Measurements from ENCODE around the gene TP53I13.
"Not testable (repeated sequence)": the region's sequence is repeated elsewhere in the genome, so short reads cannot be mapped to it uniquely, and the experiment has no call there.

TP53I13 gene, protein sequence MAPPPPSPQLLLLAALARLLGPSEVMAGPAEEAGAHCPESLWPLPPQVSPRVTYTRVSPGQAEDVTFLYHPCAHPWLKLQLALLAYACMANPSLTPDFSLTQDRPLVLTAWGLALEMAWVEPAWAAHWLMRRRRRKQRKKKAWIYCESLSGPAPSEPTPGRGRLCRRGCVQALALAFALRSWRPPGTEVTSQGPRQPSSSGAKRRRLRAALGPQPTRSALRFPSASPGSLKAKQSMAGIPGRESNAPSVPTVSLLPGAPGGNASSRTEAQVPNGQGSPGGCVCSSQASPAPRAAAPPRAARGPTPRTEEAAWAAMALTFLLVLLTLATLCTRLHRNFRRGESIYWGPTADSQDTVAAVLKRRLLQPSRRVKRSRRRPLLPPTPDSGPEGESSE

DNA sequence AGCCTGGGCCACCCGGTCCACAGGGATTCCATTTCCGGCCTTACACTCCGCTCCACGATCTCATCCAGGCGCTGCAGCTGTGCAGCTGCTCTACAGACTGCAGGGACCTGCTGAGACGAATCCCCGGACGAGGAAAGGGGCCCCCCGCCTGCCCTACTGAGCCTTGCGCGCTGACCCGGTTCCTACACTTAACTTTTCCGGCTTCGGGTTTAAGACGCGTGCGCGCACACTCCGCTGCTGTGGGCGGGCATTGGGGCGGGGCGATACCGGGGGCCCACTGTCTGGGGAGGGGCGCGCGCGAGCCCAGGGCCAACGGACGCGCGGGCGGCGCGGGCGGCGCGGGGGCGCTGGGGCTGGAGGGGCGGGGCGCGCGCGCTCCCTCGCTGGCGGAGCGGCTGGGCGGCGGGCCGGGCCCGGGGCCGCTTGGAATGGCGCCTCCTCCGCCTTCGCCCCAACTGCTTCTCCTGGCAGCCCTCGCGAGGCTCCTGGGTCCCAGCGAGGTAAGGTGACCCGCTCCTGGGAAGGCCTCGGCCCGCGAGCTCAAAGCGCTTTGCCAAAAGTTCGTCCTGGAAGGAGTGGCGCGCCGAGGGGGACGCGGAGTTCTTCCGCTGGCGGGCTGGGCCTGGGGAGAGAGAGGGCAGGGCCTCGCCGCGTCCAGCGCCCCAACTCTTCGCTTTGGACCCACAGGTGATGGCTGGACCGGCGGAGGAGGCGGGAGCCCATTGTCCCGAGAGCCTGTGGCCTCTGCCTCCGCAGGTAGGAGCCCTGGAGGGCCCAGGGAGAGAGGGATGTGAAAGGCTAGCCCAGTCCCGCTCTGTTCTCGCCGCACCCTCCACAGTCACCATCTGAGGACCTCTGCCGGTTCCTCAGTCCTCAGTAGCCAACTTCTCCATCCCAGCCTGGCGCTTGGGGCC lies at the start of gene TP53I13:
Gene TP53I13 (plus strand): TSS at position 371 of the 914 bp plus-strand sequence. CDS start 58 bp downstream, at position 429.
- peak; percentile 83 for DNase-seq

DNA sequence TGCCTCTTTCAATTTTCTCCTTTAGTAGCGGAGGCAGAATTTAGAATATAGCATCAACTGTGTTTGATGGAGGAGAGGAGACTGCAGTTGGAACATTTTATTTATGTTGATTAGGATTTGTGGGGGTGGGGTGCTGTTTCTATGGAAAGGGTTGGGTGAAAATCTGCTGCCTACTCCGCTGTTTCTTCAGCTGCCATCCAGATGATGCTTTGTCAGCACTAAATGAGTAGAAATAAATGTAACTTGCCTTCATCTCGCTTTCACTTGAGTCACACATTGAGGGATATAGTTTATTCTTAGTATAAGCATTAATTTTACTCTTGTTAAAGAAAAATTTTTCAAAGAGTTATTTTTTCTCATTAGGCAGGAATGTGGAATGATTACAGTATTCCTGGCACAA lies 43.8 kb upstream of the TP53I13 start:
- no peak for DNase-seq

DNA sequence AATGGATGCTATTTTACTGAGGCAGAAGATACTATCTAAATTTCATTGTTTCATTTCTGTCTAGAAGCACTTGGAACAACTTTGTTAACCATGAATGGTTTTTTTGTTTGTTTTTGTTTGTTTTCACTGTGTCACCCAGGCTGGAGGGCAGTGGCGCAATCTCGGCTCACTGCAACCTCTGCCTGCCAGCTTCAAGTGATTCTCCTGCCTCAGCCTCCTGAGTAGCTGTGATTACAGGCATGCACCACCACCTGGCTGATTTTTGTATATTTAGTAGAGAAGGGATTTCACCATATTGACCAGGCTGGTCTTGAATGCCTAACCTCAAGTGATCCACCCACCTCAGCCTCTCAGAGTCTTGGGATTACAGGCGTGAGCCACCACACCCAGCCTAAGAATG lies 42.2 kb upstream of the TP53I13 start:
- no peak for DNase-seq

DNA sequence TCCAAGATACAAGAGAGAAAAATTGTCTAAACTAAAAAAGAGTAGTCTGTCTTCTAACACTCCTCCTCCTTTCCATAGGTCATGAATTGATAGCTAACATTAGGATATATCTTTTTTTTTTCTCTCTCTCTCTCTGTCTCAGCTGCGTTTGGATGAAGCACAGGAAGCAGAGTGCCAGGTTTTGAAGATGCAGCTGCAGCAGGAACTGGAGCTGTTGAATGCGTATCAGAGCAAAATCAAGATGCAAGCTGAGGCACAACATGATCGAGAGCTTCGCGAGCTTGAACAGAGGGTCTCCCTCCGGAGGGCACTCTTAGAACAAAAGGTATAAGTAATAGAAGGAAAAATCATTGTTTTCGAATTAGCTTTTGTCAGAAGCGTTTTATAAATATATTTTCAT lies 34.5 kb upstream of the TP53I13 start:
- DNase-seq: no peak

DNA sequence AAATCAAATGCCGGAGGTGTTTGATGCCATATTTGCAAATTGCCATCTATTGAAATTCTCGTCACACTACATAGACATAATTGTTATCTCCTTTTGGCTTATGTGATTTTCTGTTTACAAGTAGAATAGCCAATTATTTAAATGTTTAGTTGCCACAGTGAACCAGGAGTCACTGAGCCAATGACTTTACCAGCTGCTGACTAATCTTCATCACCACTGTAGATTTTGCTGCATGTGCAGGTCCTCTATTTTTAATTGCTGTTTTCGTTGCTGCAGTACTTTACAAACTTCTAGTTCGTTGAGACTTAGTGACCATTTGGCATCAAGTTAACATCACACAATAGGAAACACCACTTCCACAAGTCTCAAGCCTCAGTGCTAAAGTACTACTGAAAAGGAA lies 24.4 kb upstream of the TP53I13 start:
- DNase-seq: no peak

DNA sequence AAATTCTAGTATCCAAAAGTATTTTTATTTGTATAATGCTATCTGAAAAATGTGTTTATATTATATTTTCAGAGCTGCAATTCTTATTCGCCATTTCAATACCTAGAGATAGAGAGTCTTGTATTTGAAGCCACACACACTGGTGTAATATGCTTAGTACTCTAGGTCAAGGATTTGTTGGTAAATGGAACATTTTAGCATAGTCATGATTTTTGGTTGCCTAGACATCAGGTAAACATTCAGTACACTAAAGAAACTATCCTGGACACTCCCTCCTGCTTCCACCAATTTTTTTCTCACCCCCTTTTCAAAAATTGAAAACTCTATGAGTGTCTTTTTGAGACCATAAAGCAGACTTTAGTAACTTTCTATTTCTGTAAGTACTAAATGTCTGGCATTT lies 22.4 kb upstream of the TP53I13 start:
- DNase-seq: no peak

DNA sequence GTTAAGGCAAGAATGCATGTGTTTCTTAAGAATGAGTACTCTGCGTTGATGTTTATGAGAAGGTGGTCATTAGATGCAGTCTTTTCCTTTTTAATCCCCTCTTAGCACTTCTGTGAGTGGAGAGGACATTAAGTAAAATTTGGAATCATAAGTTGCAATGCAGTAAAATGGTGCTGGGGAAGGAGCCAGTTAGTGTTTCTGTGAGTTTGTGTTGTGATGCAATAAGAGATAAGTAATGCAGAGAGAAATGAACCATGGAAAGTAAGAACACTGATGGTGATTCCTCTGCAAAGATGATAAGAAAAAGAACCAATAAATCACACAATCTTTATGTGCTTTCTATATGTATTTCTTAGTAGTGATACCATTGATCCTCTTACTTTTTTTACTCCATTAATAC lies 21.7 kb upstream of the TP53I13 start:
- DNase-seq: no peak

DNA sequence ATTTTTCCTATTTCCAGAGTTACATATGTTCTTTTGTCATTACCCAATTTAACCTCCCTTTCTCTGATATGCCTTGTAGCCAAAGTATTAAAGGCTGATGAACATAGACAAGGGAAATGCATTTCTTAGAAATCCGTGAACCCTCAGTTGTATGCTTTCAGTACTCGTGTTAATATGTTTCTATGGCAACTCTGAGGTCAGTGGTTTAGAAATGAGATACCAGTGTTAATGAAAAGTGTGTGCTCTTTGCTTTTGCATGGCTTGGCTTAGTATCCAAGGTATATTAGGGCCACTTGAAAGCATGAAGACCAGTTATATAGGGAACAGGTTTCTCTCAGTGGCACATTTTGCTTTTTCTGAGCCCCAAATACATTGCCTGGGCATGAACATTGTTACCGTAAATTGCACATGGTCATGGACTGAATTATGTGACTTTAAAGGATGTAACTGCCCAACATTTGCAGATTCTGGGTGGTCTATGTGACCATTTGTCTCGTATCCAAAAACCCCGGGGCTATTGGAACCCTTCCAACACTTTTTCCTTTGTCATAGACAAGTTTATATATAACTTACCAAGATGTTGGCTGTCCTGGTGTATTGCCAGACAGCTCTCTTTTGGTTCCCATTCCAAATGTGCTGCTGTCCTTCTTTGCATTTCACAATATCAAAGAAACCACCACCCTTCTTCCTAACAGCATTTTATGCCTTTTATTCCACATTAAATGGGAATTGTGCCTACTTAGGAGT lies 19.2 kb upstream of the TP53I13 start:
- no peak for DNase-seq

DNA sequence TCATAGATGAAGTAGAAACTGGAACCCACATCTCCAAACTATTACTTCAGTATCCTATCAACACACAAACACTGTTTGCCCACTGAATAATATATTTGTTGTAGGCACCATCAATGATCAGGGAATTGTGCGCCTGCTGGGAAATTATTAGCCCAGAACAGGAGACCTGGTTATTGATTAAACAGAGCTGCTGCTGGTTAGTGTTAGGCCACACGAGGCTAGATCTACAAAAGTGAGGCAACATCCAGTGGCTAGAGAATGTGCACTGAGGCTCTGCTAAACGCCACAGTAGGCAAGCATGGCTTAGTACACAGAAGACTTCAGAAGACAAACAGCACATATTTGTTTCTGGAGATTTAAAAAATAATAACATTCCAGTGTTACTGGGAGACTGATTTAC lies 12.7 kb upstream of the TP53I13 start:
- DNase-seq: no peak

DNA sequence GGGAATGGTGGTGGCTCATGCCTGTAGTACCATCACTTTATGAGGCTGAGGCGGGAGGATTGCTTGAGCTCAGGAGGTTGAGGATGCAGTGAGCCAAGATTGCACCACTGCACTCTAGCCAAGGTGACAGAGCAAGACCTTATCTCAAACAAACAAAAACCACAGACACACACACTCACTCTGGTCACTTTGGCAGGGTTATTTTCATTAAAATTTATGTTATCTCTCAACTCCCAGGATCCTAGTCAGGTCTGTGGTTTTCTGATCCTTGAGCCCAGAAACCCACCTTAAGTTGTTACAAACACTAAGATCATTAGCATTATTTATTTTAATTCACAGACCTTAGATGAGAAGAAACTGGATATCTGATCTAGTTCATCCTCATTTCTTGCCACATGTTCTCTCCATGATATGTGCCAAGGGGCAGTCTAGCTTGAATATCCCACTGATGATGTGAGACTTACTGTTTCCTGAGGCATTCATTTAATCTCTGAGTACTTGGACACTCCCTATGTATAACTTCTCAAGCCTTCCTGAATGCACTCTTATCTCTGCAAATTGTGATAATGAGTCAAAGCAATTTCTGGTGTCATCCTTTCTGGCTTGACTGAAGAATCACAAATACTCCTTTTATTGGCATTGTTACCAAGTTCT lies 11.3 kb upstream of the TP53I13 start:
- DNase-seq: no peak

DNA sequence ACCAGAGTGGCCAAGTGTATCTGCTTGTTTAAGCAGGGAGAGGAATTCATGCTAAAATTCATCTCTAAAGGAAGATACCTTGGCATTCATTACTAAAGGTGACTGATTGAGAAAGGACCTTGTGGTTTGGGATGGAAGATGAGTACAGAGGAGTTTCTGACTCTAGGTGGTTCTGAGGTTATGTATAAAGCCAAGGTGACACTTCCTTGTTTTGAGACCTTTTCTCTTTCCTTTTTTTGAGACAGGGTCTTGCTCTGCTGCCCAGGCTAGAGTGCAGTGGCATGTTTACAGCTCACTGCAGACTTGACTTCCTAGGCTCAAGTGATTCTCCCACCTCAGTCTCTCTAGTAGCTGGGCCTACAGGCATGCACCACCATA lies 10.8 kb upstream of the TP53I13 start:
- no peak for DNase-seq

DNA sequence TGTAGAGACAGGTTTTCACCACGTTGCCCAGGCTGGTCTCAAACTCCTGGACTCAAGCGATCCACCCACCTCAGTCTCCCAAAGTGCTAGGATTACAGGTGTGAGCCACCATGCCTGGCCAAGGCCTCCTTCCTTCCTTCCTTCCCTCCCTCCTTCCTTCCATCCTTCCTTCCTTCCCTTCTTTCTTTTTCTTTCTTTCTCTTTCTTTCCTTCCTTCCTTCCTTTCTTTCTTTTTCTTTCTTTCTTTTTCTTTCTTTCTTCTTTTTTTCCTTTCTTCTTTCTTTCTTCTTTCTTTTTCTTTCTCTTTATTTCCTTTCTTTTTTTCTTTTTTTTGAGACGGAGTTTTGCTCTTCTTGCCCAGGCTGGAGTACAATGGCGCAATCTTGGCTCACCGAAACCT lies 10.4 kb upstream of the TP53I13 start:
- DNase-seq: not testable (repeated sequence)

DNA sequence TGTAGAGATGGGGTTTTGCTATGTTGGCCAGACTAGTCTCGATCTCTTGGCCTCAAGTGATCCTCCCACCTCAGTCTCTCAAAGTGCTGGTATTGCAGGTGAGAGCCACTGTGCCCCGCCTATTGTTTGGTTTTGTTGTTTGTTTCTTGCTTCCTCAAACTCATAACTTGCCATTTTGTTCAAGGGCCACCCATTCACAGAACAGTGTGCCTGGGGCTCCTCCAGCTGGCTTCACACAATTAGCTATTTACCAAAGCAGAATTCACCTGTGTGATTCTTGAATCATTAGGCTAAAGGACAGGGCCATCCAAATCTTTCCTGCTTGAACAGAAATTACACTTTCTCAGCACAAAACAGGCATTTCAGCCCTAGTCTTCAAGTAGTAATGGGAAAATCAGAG lies 8.9 kb upstream of the TP53I13 start:
- no peak for DNase-seq

DNA sequence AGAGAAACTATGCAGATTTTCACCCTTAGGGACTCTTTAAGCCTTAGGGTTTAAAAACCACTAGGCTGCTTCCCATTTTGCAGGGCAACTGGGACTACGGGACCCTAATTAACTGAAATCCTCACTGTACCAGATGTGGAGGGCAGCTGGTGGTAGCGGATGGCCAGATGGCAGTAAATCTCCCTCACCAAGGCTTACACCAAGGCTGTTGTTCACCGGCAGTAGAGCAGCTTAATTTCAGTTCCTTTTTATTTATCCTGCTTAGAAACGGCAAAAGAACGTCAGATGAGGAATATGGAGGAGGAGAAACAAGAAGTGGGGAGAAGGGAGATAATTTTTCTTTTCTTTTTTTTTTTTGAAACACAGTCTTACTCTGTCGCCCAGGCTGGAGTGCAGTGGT lies 8.2 kb upstream of the TP53I13 start:
- no peak for DNase-seq

DNA sequence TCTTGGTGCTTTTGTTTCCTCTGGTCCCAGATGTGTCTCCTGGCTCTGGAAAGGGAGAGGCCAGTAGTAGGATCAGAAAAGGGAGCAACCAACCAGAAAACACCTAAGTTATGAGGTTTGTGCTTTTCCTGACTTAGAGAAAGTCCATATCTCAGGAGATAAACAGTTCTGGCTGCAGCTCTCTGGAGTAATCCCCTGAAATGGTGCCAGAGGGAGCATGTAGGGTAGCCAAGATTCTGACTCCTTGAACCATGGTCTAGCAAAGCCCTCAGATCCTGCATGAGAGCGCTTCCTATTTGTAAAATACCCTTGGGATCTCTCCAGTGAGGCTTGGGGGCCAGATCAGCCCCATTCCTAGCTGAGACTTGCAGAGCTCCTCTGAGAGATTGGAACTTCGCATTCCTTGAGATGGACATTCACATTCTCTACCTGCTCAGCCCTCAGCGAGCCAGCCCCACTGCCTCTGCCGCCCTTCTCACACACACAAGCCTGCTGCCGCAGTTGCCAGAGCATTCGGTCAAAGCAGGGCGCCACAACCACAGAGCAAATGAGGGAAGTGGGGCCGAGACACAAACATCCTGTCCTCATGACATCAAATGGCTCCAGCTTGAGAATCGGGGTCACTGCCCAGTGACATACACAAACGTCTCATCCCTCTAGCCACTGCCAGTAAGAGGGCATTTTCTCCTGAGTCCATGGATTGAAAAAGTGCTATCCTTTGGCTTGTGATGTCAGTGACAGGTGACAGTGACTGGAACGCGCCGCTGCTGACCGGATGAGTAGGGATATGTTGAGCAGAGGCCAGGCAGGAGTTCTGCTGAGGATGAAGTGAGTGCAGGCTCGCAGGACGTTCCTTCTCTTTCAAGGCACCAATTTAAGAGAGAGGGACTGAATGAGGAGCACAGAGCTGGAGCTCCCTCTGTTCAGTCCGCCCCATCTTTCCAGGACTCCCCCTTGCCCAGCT lies 6.7 kb upstream of the TP53I13 start:
- DNase-seq: peak; percentile 35

DNA sequence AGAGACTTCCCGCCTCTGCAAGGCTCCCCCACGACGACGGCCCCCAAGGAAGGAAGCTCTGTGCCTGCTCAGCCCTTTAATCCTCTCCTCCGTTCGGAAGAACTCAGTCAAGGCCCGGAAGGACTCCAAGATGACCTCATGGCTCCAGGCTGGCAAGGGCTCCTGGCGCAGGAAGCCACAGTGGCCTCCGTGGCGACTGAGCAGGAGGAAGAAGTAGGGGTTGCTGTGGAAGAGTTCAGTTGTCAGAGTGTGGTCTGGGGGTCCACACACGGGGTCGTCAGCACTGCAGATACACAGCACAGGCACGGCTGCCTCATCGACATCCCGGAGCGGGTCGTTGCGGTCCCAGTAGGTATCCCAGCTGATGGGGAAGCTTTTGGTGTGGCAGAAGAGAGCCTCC lies 5.9 kb upstream of the TP53I13 start:
- no peak for DNase-seq

DNA sequence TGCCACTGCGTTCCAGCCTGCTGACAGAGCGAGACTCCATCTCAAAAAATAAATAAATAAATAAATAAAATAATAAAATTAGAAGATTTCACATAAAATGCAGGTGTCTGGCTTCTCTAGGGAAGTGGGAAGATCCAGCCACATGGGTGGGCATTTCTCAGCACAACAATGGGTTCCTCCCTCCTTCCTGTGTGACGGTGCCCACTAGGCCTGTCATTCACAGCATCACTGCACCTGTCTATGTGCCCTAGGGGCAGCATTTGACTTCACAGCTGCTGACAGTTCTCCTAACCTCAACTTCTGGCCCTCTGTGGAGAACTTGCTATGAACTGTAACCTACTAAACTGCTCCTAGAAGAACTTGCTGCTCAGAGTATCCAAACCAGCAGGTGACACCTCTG lies 4.7 kb upstream of the TP53I13 start:
- no peak for DNase-seq

DNA sequence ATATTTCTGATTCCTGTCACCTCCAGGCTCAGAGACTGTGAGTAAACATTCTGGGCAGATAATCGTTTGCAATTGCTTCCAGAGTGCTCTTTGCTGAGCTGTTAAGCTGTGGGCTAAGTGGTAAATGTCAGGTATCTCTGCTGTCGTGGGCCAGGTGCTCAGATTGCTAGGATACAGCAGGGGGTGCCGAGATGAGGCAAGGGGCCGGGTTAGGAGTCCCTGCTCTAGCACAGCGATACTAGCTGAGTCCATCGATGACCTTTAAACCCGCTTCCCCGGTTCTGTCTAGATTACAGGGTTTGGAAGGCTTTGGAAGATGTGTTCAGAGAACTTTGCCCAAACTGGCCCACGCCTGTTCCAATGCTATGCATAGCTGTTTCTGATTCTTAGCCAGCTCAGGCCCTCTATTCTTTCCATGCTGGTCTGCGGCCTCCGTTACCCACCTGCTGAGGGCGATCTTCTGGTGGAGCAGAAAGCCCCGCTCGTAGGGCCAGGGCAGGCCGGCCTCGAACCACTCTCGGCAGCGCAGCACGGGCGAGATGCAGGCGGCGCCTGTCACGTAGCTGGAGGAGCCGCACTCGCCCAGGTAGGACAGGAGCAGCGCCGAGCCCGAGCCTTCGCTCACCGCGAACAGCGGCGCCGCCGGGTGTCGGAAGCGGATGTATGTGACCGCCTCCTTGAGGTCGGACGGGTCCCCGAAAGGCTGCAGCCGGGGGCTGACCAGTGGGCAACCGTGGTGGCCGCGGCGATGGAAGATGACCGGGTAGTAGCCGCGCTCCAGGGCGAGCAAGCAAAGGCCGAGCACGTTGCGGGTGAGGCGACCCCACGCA lies 2.6 kb upstream of the TP53I13 start:
- no peak for DNase-seq

DNA sequence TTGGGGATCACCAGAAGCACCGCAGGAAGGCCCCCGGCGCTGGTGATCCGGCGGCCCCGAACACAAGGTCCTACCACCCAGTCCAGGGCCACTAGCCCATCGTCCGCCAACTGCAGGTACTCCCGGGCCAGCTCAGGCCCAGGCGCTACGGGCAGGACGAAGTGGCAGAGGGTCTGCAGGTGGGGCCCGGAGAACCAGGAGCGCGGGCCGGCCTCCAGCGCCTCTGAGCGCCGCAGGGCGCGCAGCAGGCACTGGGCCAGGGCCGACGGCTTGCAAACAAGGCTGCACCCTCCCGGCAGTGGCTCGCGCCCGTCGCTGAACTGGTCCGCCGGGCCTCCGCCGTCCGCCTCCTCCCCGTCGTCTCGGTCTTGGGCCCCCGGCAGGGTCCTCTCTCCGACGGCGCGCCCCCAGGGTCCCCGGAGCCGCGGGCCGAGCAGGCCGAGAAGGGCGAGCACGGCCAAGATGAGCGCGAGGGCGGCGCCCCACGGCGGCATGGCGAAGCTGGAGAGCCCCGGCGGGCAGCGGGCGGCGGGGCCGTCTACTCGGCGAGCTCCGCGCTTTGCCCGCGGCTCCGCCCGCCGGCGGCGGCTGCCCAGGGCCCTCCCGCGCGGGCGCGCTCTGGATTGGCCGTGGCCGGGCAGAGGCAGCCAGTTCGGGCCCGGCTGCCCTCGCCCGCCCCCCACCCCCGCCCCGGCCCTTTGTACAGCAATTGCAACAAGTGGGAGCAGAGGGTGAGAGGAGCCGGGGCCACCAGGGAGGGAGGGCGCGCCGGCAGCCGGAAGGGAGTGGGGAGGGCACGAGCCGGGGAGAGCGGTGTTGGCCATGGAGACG lies 1.8 kb upstream of the TP53I13 start, which contains the start of gene ABHD15:
Gene ABHD15 (minus strand): TSS at position 565 of the 831 bp plus-strand sequence. CDS start 71 bp downstream, at position 494.
- peak; percentile 27 for DNase-seq

DNA sequence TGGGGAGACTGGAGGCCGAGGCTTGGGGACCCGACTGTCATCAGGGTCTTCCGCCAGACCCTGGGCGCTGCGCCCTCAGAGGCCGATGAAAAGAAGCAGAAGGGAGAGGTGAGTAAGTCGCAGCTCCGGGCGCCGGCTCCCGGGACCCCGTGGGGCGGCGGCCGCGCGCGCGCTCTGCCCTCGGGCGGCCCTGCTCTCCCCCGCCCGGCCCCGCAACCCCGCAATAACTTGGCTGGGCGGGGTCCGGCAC lies 1.3 kb upstream of the TP53I13 start:
- DNase-seq: no peak

Data from GDM1 (cell line).